ENCODE measurements around the gene CNNM2.
"Not testable (repeated sequence)": the region's sequence is repeated elsewhere in the genome, so short reads cannot be mapped to it uniquely, and the experiment has no call there.

CNNM2 gene

GRCh38 chr10:102998399-102998907 lies 80.4 kb downstream of the CNNM2 start:
- no peaks in the 10 kb centered on the region for H3K27me3 Mint-ChIP-seq
- H3K36me3 Mint-ChIP-seq (ENCODE audit: low read depth): no peaks in the 10 kb centered on the region
- intact Hi-C loops (cut with micrococcal nuclease): no loop called here
- no peak overlapping the region for H3K4me3 Mint-ChIP-seq
- no peaks in the 10 kb centered on the region for H3K9me3 Mint-ChIP-seq
- no peaks in the 10 kb centered on the region for H3K4me1 Mint-ChIP-seq (ENCODE audit: low read depth)
- no peak overlapping the region for H3K27ac Mint-ChIP-seq

GRCh38 chr10:103000050-103000449 lies 82.0 kb downstream of the CNNM2 start:
- H3K4me1 Mint-ChIP-seq (ENCODE audit: low read depth); H3K4me3 Mint-ChIP-seq; H3K9me3 Mint-ChIP-seq; H3K27ac Mint-ChIP-seq; H3K27me3 Mint-ChIP-seq; H3K36me3 Mint-ChIP-seq (ENCODE audit: low read depth); intact Hi-C loops (cut with micrococcal nuclease): not testable (repeated sequence)

GRCh38 chr10:103007017-103007416 lies 88.9 kb downstream of the CNNM2 start:
- Mint-ChIP-seq H3K27me3 (no peaks in the 10 kb centered on the region), H3K27ac (no peak overlapping the region), H3K4me3 (no peak overlapping the region), H3K9me3 (peaks cover 19% of the 10 kb centered on the region), H3K36me3 (ENCODE audit: low read depth) (peaks cover 6% of the 10 kb centered on the region), H3K4me1 (ENCODE audit: low read depth) (no peaks in the 10 kb centered on the region)
- intact Hi-C loops (cut with micrococcal nuclease): no loop called here

- H3K27ac Mint-ChIP-seq: no peak overlapping the region
- intact Hi-C loops (cut with micrococcal nuclease): no loop called here
- H3K4me3 Mint-ChIP-seq: no peak overlapping the region
- no peaks in the 10 kb centered on the region for H3K27me3 Mint-ChIP-seq
- peaks cover 6% of the 10 kb centered on the region for H3K4me1 Mint-ChIP-seq (ENCODE audit: low read depth)
- no peaks in the 10 kb centered on the region for H3K9me3 Mint-ChIP-seq
- no peaks in the 10 kb centered on the region for H3K36me3 Mint-ChIP-seq (ENCODE audit: low read depth)
Measured at GRCh38 chr10:103013416-103013815, 95.3 kb downstream of the CNNM2 start.

GRCh38 chr10:103019425-103019824 lies 101.3 kb downstream of the CNNM2 start:
- Mint-ChIP-seq H3K4me3 (no peak overlapping the region), H3K9me3 (no peaks in the 10 kb centered on the region), H3K27ac (no peak overlapping the region), H3K27me3 (no peaks in the 10 kb centered on the region), H3K36me3 (ENCODE audit: low read depth) (no peaks in the 10 kb centered on the region), H3K4me1 (ENCODE audit: low read depth) (peaks cover 6% of the 10 kb centered on the region)
- intact Hi-C loops (cut with micrococcal nuclease): no loop called here

GRCh38 chr10:103021150-103021899 lies 103.2 kb downstream of the CNNM2 start:
- Mint-ChIP-seq H3K36me3 (ENCODE audit: low read depth) (no peaks in the 10 kb centered on the region), H3K4me3 (no peak overlapping the region), H3K9me3 (no peaks in the 10 kb centered on the region), H3K4me1 (ENCODE audit: low read depth) (peaks cover 6% of the 10 kb centered on the region), H3K27ac (no peak overlapping the region), H3K27me3 (no peaks in the 10 kb centered on the region)
- intact Hi-C loops (cut with micrococcal nuclease): no loop called here

GRCh38 chr10:103021900-103022293 lies 103.8 kb downstream of the CNNM2 start:
- intact Hi-C loops (cut with micrococcal nuclease): no loop called here
- H3K4me1 Mint-ChIP-seq (ENCODE audit: low read depth): peaks cover 2% of the 10 kb centered on the region
- H3K36me3 Mint-ChIP-seq (ENCODE audit: low read depth): no peaks in the 10 kb centered on the region
- H3K4me3 Mint-ChIP-seq: no peak overlapping the region
- H3K27me3 Mint-ChIP-seq: no peaks in the 10 kb centered on the region
- H3K27ac Mint-ChIP-seq: no peak overlapping the region
- H3K9me3 Mint-ChIP-seq: no peaks in the 10 kb centered on the region

- Mint-ChIP-seq H3K27me3 (no peaks in the 10 kb centered on the region), H3K27ac (no peak overlapping the region), H3K9me3 (no peaks in the 10 kb centered on the region), H3K4me1 (ENCODE audit: low read depth) (peaks cover 5% of the 10 kb centered on the region), H3K36me3 (ENCODE audit: low read depth) (no peaks in the 10 kb centered on the region), H3K4me3 (no peak overlapping the region)
- intact Hi-C loops (cut with micrococcal nuclease): no loop called here
Measured at GRCh38 chr10:103025696-103026095, 107.6 kb downstream of the CNNM2 start.

- Mint-ChIP-seq H3K4me1 (ENCODE audit: low read depth) (no peaks in the 10 kb centered on the region), H3K4me3 (no peak overlapping the region), H3K27me3 (no peaks in the 10 kb centered on the region), H3K9me3 (no peaks in the 10 kb centered on the region), H3K27ac (no peak overlapping the region), H3K36me3 (ENCODE audit: low read depth) (no peaks in the 10 kb centered on the region)
- intact Hi-C loops (cut with micrococcal nuclease): no loop called here
Measured at GRCh38 chr10:103038570-103038969, 120.5 kb downstream of the CNNM2 start.

- intact Hi-C loops (cut with micrococcal nuclease): no loop called here
- Mint-ChIP-seq H3K4me3 (no peak overlapping the region), H3K4me1 (ENCODE audit: low read depth) (no peaks in the 10 kb centered on the region), H3K9me3 (no peaks in the 10 kb centered on the region), H3K27me3 (no peaks in the 10 kb centered on the region), H3K36me3 (ENCODE audit: low read depth) (no peaks in the 10 kb centered on the region), H3K27ac (no peak overlapping the region)
Measured at GRCh38 chr10:103040418-103040817, 122.3 kb downstream of the CNNM2 start.

GRCh38 chr10:103041391-103041790 lies 123.3 kb downstream of the CNNM2 start:
- Mint-ChIP-seq H3K27me3 (no peaks in the 10 kb centered on the region), H3K27ac (no peak overlapping the region), H3K36me3 (ENCODE audit: low read depth) (no peaks in the 10 kb centered on the region), H3K4me1 (ENCODE audit: low read depth) (no peaks in the 10 kb centered on the region), H3K9me3 (no peaks in the 10 kb centered on the region), H3K4me3 (no peak overlapping the region)
- intact Hi-C loops (cut with micrococcal nuclease): no loop called here

- Mint-ChIP-seq H3K27ac (no peak overlapping the region), H3K4me1 (ENCODE audit: low read depth) (no peaks in the 10 kb centered on the region), H3K4me3 (no peak overlapping the region), H3K36me3 (ENCODE audit: low read depth) (no peaks in the 10 kb centered on the region), H3K9me3 (no peaks in the 10 kb centered on the region), H3K27me3 (no peaks in the 10 kb centered on the region)
- intact Hi-C loops (cut with micrococcal nuclease): no loop called here
Measured at GRCh38 chr10:103042129-103042528, 124.0 kb downstream of the CNNM2 start.

- H3K4me1 Mint-ChIP-seq (ENCODE audit: low read depth): no peaks in the 10 kb centered on the region
- no peak overlapping the region for H3K27ac Mint-ChIP-seq
Measured at GRCh38 chr10:103042908-103043307, 124.8 kb downstream of the CNNM2 start.

GRCh38 chr10:103044942-103045489 lies 126.9 kb downstream of the CNNM2 start:
- Mint-ChIP-seq H3K36me3 (ENCODE audit: low read depth) (no peaks in the 10 kb centered on the region), H3K27me3 (no peaks in the 10 kb centered on the region), H3K4me1 (ENCODE audit: low read depth) (no peaks in the 10 kb centered on the region), H3K4me3 (no peak overlapping the region), H3K9me3 (no peaks in the 10 kb centered on the region), H3K27ac (no peak overlapping the region)
- intact Hi-C loops (cut with micrococcal nuclease): no loop called here

More at GRCh38 chr10:103042908-103043307, 124.8 kb downstream of the CNNM2 start:
- no peaks in the 10 kb centered on the region for H3K9me3 Mint-ChIP-seq
- intact Hi-C loops (cut with micrococcal nuclease): no loop called here
- no peaks in the 10 kb centered on the region for H3K36me3 Mint-ChIP-seq (ENCODE audit: low read depth)
- H3K27me3 Mint-ChIP-seq: no peaks in the 10 kb centered on the region
- H3K4me3 Mint-ChIP-seq: no peak overlapping the region

GRCh38 chr10:103045961-103046360 lies 127.9 kb downstream of the CNNM2 start:
- intact Hi-C loops (cut with micrococcal nuclease): no loop called here
- Mint-ChIP-seq H3K36me3 (ENCODE audit: low read depth) (no peaks in the 10 kb centered on the region), H3K9me3 (no peaks in the 10 kb centered on the region), H3K27me3 (no peaks in the 10 kb centered on the region), H3K27ac (no peak overlapping the region), H3K4me1 (ENCODE audit: low read depth) (no peaks in the 10 kb centered on the region), H3K4me3 (no peak overlapping the region)
